ENCODE results near the gene PIK3C2G. TPM values are rescaled to one million over a fixed set of nuclear protein-coding genes. Genes with fewer than 3 reads are reported as not detected.

Gene PIK3C2G
- total and polyA plus RNA-seq, 2 of the 13 experiments (the other 11 are each of a cell fraction or from before 2014, with no cell fraction given): not detected

DNA sequence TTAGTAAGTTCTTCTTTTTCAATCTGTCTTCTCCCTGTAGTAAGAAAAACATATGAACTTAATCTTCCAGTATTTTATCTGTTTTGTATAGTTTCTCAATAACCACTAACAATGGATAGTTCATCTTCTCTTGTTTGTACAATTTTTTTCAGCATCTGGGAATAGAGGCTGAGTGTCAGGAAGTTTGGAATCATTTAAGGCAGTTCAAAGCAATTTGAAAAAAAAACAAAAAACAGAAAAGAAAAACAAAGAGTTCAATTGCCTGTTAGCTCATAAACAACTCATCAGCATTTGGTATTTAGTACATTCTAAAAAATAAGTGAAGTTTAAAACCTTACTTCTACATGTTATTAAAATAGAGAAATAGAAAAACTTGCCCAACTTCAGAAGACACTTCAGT, 359.7 kb downstream of the PIK3C2G start (continued):
- TF ChIP-seq, protein P1, sequence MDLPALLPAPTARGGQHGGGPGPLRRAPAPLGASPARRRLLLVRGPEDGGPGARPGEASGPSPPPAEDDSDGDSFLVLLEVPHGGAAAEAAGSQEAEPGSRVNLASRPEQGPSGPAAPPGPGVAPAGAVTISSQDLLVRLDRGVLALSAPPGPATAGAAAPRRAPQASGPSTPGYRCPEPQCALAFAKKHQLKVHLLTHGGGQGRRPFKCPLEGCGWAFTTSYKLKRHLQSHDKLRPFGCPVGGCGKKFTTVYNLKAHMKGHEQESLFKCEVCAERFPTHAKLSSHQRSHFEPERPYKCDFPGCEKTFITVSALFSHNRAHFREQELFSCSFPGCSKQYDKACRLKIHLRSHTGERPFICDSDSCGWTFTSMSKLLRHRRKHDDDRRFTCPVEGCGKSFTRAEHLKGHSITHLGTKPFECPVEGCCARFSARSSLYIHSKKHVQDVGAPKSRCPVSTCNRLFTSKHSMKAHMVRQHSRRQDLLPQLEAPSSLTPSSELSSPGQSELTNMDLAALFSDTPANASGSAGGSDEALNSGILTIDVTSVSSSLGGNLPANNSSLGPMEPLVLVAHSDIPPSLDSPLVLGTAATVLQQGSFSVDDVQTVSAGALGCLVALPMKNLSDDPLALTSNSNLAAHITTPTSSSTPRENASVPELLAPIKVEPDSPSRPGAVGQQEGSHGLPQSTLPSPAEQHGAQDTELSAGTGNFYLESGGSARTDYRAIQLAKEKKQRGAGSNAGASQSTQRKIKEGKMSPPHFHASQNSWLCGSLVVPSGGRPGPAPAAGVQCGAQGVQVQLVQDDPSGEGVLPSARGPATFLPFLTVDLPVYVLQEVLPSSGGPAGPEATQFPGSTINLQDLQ (CRISPR knock-in tag; IDR thresholded peaks at IDR 0.05): no peak
- no peak for TF ChIP-seq ZNF709 (CRISPR knock-in tag; IDR thresholded peaks at IDR 0.05)
- no peak for TF ChIP-seq ZNF446 (CRISPR knock-in tag; IDR thresholded peaks at IDR 0.05)
- no peak for TF ChIP-seq ZNF790 (CRISPR knock-in tag; IDR thresholded peaks at IDR 0.05; ENCODE audit: borderline replicate concordance)
- TF ChIP-seq RAD21 (CRISPR knock-in tag; IDR thresholded peaks at IDR 0.05): no peak
- TF ChIP-seq CHD2 (IDR thresholded peaks at IDR 0.05; ENCODE audit: low read depth, low read length): no peak
- no peak for TF ChIP-seq CREB1 (IDR thresholded peaks at IDR 0.05)
- no peak for TF ChIP-seq CREB1 (CRISPR knock-in tag; IDR thresholded peaks at IDR 0.05)
- no peak for TF ChIP-seq ADNP (CRISPR knock-in tag; IDR thresholded peaks at IDR 0.05)
- no peak for TF ChIP-seq DNMT3B (CRISPR knock-in tag; conservative IDR thresholded peaks at IDR 0.05)
- no peak for TF ChIP-seq KDM5A (IDR thresholded peaks at IDR 0.05; ENCODE audit: borderline replicate concordance, low read length)

DNA sequence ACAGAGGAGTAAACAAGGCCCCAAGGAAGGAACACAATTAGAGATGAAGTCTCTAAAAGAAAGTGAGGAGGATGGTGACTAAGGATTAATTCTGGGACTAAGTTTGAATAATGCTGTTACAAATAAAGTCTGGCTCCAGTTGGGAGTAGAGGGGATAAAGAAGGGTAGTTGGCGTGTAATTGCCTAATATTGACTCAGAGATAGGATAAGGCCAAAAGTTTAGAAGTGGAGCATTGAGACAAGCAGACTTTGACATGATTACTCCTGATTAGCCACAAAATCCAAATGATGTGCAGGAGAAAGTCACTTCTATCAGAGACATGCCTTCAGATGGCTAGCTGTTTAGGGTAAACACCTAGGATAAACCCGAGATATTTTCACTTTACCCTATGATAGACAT, 368.1 kb downstream of the PIK3C2G start:
- ATAC-seq: no peak
- CTCF ChIA-PET (ENCODE audit: low intra/inter-chr PET ratio, low total read pairs): no interaction called here

More for the DNA sequence above, 368.1 kb downstream of the PIK3C2G start:
- in situ Hi-C loops (cut with HindIII; ENCODE audit: extremely low pct_ligation_motif_present, low pct_unique_long_range_greater_than_20kb): no loop called here
- Histone ChIP-seq H3K27me3 (ENCODE audit: control insufficient read depth in 1 of 2, insufficient read depth in 2 of 2, low read length in 2 of 2) (no peaks in the 10 kb centered on the region), H4K20me1 (ENCODE audit: insufficient read depth, low read length) (no peaks in the 10 kb centered on the region), H2AFZ (ENCODE audit: low read length) (no peak overlapping the region), H3K9ac (ENCODE audit: insufficient read depth, low read depth, low read length) (no peak overlapping the region), H3K4me3 (replicated peaks in 1 of 3; ENCODE audit: insufficient read depth in 1 of 3, low read depth in 2 of 3, low read length in 3 of 3) (no peak overlapping the region), H3K27ac (ENCODE audit: extremely low read length, insufficient read depth, low read length) (no peak overlapping the region), H3K79me2 (ENCODE audit: insufficient read depth, low read length) (no peaks in the 10 kb centered on the region), H3K9me3 (ENCODE audit: low read length) (peaks cover 12% of the 10 kb centered on the region; the same call in 1 of the 2 replicates), H3K36me3 (replicated peaks in 1 of 2; ENCODE audit: control insufficient read depth in 1 of 2, insufficient read depth in 2 of 2, low read length in 2 of 2) (no peaks in the 10 kb centered on the region), H3K4me2 (ENCODE audit: low read depth, low read length) (no peak overlapping the region), H3K4me1 (ENCODE audit: insufficient read depth, low read length) (no peaks in the 10 kb centered on the region)
- POLR2A ChIA-PET: no interaction called here
- intact Hi-C loops (cut with micrococcal nuclease; ENCODE audit: unreplicated experiment): no loop called here
- FAIRE-seq (no peak), DNase-seq (ENCODE audit: low spot score) (no peak)
- 6% methylated on average over 2 of the region's 2 CpGs for WGBS (ENCODE audit: low lambda C conversion rate)
- TF ChIP-seq ZNF660 (CRISPR knock-in tag; IDR thresholded peaks at IDR 0.05; ENCODE audit: borderline replicate concordance, low read depth) (no peak), JUNB (CRISPR knock-in tag; IDR thresholded peaks at IDR 0.05; ENCODE audit: borderline replicate concordance) (no peak), ZNF761 (CRISPR knock-in tag; conservative IDR thresholded peaks at IDR 0.05) (no peak)
- TF ChIP-seq, protein P2, sequence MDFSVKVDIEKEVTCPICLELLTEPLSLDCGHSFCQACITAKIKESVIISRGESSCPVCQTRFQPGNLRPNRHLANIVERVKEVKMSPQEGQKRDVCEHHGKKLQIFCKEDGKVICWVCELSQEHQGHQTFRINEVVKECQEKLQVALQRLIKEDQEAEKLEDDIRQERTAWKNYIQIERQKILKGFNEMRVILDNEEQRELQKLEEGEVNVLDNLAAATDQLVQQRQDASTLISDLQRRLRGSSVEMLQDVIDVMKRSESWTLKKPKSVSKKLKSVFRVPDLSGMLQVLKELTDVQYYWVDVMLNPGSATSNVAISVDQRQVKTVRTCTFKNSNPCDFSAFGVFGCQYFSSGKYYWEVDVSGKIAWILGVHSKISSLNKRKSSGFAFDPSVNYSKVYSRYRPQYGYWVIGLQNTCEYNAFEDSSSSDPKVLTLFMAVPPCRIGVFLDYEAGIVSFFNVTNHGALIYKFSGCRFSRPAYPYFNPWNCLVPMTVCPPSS (IDR thresholded peaks at IDR 0.05): no peak
- no TSS peak for BruUV-seq (replicated peaks)
